Right ventricle myocardium inferior (tissue), 1 donor: ENCODE data around the gene NEK8. TPM values are rescaled to one million over a fixed set of nuclear protein-coding genes. Genes with fewer than 3 reads are reported as not detected.

Source experiments
- ATAC-seq: fragments of 200-7000 bp; cut with Tn5 transposase; one replicate; pipeline ENCODE4 v1.9.1; 2020; ENCODE audit warnings: mild to moderate bottlenecking, moderate library complexity
- DNase-seq: peaks from one replicate; pipeline ENCODE4 v3.0.0; 2021; ENCODE audit errors: missing footprints
- intact Hi-C: fragments of 100-400 bp; cut with DNase I; formaldehyde crosslinking; loops from one replicate; pipeline ENCODE4 v1.11.0; 2022
- total RNA-seq: library from RNA; stranded (reverse); fragmentation: NEBNext Ultra II Directional; extraction: Animal tissue kit (Norgen Biotek cat#: 25700); gene quantifications from one replicate; pipeline ENCODE4 v1.2.1, GENCODE V29; 2021
- donor health status: DM: no; HTN: yes; CAD: no; lungs with severe emphysema.

NEK8 gene
- total RNA-seq, 1 donor from 2014 or later, result 0.60 TPM

DNA sequence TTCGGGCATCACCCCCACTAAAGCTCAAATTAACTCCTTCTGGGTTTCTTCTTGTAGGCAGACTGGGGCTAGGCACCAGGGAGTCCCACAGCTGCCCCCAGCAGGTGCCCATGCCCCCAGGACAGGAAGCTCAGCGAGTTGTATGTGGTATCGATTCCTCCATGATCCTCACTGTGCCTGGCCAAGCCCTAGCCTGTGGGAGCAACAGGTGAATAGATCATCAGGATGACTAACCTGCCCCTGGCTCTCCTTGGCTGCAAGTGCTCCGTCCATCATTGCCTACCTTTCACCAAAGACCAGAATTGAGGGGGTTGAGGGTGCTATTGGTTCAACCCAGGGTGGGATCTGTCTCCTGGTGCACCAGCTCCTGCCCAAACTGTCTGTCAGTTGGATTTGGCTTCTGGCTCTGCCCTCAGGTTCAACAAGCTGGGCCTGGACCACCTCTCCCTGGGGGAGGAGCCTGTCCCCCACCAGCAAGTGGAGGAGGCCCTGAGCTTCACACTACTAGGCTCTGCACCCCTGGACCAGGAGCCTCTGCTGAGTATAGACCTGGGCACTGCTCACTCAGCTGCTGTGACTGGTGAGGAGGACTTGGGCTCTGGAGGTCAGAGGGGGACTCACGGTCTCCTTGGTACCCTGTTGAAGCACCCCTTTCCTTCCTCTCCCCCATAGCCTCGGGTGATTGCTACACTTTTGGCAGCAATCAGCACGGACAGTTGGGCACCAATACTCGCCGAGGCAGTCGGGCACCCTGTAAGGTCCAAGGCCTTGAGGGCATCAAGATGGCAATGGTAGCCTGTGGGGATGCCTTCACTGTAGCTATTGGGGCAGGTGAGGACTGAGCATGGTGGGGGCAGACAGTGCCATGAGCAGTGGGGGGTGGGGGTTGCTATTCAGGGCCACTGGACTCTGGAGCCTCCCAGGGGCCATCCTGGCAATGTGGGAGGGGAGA is 12.1 kb downstream of the NEK8 start:
- no peak for ATAC-seq
- DNase-seq, result no peak
- intact Hi-C loops, result no loop called here

DNA sequence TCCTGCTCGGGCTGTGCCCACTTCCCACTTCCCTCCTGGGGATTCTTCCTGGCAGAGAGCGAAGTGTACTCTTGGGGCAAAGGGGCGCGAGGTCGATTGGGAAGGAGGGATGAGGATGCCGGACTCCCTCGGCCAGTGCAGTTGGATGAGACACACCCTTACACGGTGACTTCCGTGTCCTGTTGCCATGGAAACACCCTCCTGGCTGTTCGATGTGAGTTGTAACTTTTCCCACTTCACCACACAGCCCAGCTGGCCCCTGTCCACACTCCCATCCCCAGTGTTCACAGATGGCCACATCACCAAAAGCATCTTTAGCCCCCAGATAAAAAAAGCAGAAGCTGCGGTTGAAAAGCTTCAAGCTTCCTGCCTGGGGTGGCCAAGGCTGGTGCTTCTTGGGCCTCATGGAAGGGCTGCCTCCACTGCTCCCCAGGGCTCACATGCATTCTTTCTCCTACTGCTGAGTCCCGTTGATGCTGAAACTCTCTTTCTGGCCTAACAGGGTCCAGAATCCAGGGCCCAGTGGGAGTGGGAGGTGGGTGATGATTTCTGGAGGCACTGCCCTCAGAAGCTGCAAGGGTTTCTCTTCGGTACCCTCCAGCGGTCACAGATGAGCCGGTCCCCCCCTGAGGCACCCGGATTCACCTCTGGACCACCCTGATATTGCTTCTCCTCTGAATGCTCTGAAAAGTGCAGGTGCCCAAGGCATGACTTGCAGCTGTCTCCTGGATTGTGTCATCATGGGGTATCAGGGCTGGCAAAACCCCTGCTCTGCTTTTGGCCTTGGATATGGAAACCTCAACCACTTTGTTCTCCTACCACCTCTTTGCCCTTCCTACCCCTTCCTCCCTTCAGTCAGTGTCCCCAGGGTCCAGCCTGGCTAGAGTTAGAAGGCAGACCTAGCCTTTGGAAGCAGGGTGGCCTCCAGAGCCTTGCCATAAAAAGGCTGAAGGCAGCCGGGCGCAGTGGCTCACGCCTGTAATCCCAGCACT is 13.1 kb downstream of the NEK8 start:
- ATAC-seq, result no peak
- DNase-seq, result no peak
- intact Hi-C loops, result no loop called here

DNA sequence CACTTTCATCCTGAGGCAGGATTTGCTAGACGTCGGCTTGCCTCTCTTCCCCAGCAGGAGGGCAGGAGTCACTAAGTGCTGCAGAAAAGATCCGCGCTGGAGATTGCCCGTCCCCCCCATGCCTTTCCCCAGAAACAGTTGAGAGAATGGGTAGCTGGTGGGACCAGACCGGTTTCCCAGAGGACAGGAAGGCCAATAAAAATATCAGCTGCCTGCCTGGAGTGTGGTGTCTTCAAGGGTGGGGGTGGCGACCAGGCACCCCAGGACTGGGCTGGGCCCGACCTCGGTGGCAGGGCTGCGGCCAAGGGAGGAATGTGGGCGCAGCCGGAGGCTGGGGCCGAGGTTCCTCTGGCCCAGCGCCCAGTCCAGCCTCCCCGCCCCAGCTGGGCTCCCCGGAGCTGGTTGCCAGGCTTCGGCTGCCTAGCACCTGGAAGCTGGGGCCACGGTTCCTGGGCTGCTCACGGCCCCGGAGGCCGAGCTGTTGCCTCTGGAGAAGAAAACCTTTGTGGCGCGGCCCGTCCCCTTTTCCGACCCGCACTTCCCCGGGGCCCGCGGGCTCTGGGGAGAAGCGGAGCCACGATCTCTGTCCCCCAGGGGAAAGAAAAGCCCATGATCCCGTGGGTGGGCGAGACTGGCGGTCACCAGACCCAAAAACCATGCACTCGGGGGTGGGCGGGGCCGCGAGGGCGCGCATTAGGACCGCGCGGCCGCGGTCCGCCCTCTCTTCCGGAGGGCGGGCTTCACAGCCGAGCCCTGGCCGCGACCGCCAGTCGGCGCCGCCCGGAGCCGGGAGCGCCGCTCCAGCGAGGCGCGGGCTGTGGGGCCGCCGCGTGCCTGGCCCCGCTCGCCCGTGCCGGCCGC is 14.9 kb downstream of the NEK8 start, which contains the start of gene TRAF4:
TRAF4 (plus strand) TSS at position 769 of the 861 bp plus-strand sequence. CDS start 102 bp downstream, outside the sequence.
- ATAC-seq (peak; percentile 91), DNase-seq (peak; percentile 93)
- intact Hi-C loops, result no loop called here

DNA sequence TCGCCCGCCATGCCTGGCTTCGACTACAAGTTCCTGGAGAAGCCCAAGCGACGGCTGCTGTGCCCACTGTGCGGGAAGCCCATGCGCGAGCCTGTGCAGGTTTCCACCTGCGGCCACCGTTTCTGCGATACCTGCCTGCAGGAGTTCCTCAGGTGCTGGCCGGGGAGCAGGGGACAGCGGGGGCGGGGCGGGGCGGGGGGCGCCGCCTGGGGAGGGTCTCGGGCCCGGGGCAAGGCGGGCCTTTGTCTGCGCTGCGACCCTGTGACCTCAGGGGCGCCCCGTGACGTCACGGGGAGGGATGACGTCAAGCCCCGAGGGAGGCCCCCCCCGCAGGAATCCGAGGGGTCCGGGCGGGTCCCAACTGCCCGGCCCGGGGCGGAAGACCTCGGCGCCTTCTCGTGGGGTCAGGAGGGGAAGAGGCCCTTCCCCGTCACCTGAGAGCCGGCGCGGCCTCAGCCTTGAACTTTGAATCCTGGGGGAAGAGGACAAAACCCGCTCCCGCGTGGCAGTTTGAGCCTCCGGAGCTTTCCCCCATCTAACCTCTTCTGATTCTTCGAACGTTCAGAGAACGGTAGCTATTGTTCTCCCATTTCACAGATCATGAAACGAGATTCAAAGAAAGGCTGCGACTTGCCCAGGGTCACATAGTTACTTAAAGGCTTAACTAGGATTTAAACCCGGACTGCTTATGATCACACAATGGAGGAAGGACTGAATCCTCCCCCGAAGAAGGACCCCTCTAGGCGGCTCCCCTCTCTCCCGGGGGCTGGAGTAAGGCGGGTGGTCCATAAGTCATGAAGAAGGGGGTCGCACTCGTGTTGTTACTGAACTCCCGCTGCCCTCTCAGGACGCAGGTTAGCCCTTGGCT is 15.8 kb downstream of the NEK8 start:
- intact Hi-C loops, result no loop called here
- no peak for DNase-seq
- peak; percentile 20 for ATAC-seq

DNA sequence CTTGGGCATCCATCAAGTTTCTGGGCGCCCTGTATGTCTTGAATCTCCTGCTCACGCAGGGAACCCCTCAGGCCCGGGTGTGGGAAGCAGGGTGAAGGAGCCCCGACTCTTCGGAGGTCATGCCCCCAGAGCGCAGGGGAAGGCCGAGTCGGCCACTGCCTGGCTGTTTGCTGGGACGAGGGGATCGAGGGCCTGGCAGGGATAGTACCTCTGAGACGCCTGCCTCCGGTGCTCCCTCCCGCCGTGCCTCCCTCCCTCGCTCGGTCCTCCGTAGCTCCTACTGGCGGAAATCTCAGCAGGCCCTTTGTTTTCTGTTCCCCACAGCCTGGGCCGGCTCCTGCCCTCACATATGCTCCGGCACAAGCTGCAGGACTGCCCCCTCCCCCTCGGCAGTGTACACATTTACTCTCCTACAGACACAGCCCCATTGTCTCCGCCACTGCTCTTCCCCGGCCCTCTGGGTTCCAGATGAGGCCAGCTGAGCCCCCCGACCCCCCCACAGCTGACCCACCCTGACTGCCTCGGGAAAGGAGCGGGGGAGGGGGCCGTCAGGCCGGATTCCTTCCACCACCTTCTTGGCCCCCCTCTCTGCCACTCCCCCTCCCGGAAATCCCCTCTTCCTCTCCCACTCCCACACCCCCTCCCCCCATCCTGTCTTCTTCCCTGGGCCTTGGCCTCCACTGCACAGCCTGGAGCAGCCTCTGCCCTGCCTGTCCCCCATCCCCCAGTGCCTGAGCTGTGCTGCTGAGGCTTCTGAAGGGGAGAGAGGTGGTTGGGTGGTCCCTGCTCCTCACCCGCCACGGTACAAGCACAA is 16.6 kb downstream of the NEK8 start:
- DNase-seq (no peak), ATAC-seq (peak; percentile 14)
- intact Hi-C loops, result no loop called here

DNA sequence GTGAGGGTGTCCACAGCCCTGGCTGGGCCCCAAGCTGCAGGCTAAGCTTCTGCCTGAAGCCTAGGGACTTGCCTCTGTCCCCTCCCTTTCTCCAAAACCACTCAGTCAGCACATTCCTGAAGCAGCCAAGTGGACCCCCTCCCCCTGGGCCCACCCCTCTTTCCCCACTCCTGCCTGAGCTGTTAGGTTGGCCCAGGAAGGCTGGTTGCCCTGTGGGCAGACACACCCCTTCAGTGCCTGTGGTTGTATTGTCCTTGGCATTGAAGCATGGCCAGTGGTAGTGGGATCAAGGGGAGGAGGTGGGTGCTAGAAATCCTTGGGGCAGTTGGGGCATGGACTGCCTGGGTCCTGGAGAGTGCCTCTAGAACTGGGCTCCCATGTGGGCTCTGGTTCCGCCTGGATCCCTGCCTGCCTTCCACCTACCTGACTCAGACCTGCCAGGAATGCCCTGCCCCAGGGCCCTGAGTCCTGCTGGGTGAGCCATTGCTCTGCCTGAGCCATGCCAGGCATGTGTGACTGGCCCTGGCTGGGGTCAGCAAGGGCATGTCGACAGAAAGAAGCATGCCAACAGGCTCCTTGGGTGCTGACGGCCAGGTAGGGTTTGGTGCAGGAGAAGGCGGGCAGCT is 17.3 kb downstream of the NEK8 start:
- DNase-seq (no peak), ATAC-seq (no peak)
- intact Hi-C loops, result no loop called here

DNA sequence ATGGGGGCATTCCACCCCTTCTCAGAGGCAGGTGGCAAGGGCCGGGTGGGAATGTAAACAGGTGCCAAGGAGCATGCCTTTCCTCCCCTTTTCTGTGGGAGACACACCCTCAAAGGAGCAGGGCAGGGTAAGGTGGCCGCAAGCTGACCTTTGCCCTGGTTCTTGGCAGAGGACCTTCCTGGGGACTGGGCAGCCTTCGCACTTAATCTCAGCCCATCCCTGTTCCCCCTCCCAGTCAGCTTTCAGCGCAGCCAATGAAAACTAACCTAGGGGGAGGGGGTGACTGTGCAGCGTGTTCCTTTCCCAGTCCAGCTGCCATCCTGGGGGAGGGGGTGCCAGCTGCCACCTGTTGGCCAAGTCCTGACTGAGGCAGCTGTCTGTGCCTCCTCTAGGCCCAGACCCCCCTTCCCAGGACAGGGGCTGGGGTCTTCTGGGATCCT is 18.0 kb downstream of the NEK8 start:
- ATAC-seq (no peak), DNase-seq (no peak)
- intact Hi-C loops, result no loop called here

DNA sequence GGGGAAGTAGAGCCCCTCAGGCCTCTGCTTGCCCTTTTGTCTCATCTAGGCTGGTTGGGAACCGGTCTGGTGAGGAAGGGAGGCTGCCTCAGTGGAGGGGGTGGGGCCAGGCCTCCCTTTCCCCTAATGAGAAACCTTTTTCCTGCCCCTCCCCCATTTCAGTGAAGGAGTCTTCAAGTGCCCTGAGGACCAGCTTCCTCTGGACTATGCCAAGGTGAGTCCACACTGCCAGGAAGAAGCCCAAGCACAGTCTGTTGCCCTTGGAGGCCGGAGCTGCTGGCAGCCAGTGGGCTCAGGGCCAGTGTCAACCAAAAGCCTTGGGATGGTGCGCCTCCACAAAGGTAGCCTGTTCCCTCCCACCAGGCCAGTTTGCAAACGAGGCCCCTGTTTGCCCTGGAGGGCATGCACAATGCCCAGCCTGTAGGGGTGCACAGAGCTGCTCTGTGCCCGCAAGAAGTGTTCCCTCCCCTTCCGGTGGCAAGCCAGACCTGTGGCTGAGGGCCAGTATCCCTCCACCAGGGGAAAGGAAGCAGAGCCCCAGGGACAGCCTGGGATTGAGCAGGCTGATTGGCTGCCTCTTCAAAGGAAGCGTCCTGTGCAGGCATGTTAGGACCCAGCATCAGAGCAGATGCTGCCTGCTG is 18.6 kb downstream of the NEK8 start:
- intact Hi-C loops, result no loop called here
- ATAC-seq (no peak), DNase-seq (no peak)

DNA sequence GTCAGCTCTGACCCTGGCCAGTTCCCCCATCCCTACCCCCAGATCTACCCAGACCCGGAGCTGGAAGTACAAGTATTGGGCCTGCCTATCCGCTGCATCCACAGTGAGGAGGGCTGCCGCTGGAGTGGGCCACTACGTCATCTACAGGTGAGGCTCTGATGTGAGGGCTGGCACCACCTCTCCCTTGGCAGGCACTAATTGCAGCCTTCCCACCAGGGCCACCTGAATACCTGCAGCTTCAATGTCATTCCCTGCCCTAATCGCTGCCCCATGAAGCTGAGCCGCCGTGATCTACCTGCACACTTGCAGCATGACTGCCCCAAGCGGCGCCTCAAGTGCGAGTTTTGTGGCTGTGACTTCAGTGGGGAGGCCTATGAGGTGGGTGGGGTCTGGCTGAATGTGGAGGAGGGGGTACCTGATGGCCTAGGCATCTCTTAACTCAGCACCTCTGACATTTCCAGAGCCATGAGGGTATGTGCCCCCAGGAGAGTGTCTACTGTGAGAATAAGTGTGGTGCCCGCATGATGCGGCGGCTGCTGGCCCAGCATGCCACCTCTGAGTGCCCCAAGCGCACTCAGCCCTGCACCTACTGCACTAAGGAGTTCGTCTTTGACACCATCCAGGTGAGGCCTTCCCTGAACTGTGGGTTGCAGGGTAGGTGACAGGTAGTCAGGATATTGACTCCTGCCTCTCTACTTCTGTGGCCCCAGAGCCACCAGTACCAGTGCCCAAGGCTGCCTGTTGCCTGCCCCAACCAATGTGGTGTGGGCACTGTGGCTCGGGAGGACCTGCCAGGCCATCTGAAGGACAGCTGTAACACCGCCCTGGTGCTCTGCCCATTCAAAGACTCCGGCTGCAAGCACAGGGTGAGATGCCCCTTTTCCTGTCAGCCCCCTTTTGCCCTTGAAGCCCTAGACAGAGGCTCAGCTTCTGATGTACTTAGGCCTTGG is 19.5 kb downstream of the NEK8 start:
- DNase-seq, result no peak
- no peak for ATAC-seq
- intact Hi-C loops, result no loop called here

DNA sequence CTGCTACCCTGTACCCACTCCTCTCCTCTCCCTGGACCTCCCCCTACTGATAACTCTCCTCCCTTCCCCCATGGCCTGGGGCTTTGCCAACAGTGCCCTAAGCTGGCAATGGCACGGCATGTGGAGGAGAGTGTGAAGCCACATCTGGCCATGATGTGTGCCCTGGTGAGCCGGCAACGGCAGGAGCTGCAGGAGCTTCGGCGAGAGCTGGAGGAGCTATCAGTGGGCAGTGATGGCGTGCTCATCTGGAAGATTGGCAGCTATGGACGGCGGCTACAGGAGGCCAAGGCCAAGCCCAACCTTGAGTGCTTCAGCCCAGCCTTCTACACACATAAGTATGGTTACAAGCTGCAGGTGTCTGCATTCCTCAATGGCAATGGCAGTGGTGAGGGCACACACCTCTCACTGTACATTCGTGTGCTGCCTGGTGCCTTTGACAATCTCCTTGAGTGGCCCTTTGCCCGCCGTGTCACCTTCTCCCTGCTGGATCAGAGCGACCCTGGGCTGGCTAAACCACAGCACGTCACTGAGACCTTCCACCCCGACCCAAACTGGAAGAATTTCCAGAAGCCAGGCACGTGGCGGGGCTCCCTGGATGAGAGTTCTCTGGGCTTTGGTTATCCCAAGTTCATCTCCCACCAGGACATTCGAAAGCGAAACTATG is 20.4 kb downstream of the NEK8 start:
- ATAC-seq (no peak), DNase-seq (no peak)
- intact Hi-C loops, result no loop called here

DNA sequence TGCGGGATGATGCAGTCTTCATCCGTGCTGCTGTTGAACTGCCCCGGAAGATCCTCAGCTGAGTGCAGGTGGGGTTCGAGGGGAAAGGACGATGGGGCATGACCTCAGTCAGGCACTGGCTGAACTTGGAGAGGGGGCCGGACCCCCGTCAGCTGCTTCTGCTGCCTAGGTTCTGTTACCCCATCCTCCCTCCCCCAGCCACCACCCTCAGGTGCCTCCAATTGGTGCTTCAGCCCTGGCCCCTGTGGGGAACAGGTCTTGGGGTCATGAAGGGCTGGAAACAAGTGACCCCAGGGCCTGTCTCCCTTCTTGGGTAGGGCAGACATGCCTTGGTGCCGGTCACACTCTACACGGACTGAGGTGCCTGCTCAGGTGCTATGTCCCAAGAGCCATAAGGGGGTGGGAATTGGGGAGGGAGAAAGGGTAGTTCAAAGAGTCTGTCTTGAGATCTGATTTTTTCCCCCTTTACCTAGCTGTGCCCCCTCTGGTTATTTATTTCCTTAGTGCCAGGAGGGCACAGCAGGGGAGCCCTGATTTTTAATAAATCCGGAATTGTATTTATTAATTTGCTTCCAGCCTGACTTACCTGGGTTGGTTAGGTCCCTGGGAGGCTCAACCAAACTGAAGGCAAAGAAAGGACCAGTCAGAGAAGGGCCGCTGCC is 21.1 kb downstream of the NEK8 start:
- intact Hi-C loops, result loop anchor here (1.0 kb wide), 1 partner anchor 22 kb away; no protein-coding TSS in a partner anchor
- no peak for DNase-seq

DNA sequence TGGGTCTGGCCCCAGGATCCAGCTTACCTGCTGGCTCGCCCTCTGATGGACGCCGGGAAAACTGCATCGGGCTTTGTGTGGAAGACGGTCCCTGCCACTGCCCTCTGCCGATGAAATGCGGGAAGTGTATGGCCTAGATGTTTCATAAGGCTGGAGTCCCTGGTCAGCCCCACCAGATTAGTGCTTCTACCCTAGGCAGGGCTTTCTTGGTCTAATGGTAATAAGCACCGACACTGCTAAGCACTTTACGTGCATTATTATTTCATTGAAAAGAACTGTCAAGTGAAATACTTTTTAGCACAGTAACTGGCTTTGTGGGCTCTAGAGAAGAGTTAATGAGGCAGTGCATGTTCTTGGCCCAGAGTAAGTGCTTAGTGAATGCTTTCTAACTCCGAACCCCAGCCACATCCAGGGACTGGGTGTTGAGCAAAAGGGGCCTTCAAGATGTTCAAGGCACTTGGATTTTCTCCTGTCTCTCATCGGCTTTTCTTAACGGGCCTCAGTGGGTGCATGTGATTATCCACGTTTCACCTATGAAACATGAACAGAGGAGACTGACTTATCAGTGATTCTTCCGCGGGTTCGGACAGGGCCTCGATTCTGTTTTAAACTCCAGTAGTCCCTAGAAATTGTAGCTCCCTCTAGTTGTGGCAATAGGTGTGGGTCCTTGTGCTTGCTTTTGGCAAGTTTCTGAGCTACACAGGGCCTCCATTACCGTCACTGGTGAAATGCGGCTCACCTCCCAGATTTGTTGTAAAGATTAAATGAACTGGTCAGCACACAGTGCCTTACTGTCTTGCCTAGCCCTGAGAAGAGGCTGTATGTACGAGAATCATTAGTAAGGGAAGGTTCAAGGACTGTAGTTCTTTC is 21.8 kb downstream of the NEK8 start:
- DNase-seq (peak; percentile 96), ATAC-seq (peak; percentile 86)
- intact Hi-C loops, result loop anchor here (1.0 kb wide), 1 partner anchor 23 kb away; no protein-coding TSS in a partner anchor

More for the DNA sequence above, 21.1 kb downstream of the NEK8 start:
- ATAC-seq, result no peak
